ENCODE measurements around the gene ADAMTS13. TPM values are rescaled to one million over a fixed set of nuclear protein-coding genes. Genes with fewer than 3 reads are reported as not detected.

Gene ADAMTS13
- total and polyA plus RNA-seq, 9 of the 15 experiments (the other 6 are each of a cell fraction or from before 2014, with no cell fraction given), result 0.03 to 0.20 (median 0.04) TPM; not detected in 4

- peak; percentile 76; the same call in 1 of the 2 replicates for TF ChIP-seq RB1 (IDR thresholded peaks at IDR 0.05; ENCODE audit: low read depth)
- TF ChIP-seq MAX (CRISPR knock-in tag; IDR thresholded peaks at IDR 0.05), result peak; percentile 39; the same call in 1 of the 2 replicates
- peak; percentile 25 for TF ChIP-seq TBP (optimal IDR thresholded peaks at IDR 0.05; ENCODE audit: low read depth, low read length)
- TF ChIP-seq ZNF707 (CRISPR knock-in tag; conservative IDR thresholded peaks at IDR 0.05), result no peak
- TF ChIP-seq ZNF253 (CRISPR knock-in tag; conservative IDR thresholded peaks at IDR 0.05), result no peak
- TF ChIP-seq PRPF4 (IDR thresholded peaks at IDR 0.05; ENCODE audit: insufficient read depth, low read depth, low read length, poor library complexity, severe bottlenecking), result no peak
- peak; percentile 64 for TF ChIP-seq HMGN3 (IDR thresholded peaks at IDR 0.05; ENCODE audit: borderline replicate concordance, extremely low read depth, insufficient read length, low read depth, low read length)
- TF ChIP-seq BACH1 (tag; IDR thresholded peaks at IDR 0.05), result no peak
- TF ChIP-seq TFAP4 (CRISPR knock-in tag; IDR thresholded peaks at IDR 0.05; ENCODE audit: borderline replicate concordance), result peak; percentile 38; the same call in 1 of the 2 replicates
- peak in 1 of 2 experiments; percentile 39; a peak in 1 of 4 replicates for TF ChIP-seq NONO (IDR thresholded peaks at IDR 0.05; ENCODE audit: low read depth in 2 of 2, low read length in 1 of 2)
- no peak for TF ChIP-seq RNF219 (CRISPR knock-in tag; IDR thresholded peaks at IDR 0.05)
- TF ChIP-seq KLF13 (tag; IDR thresholded peaks at IDR 0.05; ENCODE audit: borderline replicate concordance, low read depth), result peak; percentile 37; the same call in 1 of the 2 replicates
- no peak for TF ChIP-seq ELK1 (CRISPR knock-in tag; IDR thresholded peaks at IDR 0.05)
- peak; percentile 23; the same call in 1 of the 2 replicates for TF ChIP-seq CREM (IDR thresholded peaks at IDR 0.05; ENCODE audit: low read depth)
- no peak for TF ChIP-seq ZNF518B (CRISPR knock-in tag; IDR thresholded peaks at IDR 0.05)
- TF ChIP-seq ZBTB1 (CRISPR knock-in tag; IDR thresholded peaks at IDR 0.05; ENCODE audit: borderline replicate concordance, low read depth), result no peak
- 0 out of 2 replicates have a peak, but pooled peaks have one; percentile 37 for TF ChIP-seq SUPT5H (IDR thresholded peaks at IDR 0.05)
Measured at GRCh38 chr9:133459476-133460404, 37.6 kb downstream of the ADAMTS13 start, which contains the start of gene CACFD1 (continued).
